MM.1S (cell line): ENCODE results near the gene FDX2.

Experiments used
- DNase-seq: peaks from one replicate; pipeline ENCODE4 v3.0.0-alpha.2; 2015
- H2AFZ ChIP-seq: fragments of 300-600 bp; sonication (generic); 2 replicates; pipeline ENCODE4 v1.6.0; 2016; ENCODE audit warnings: antibody characterized with exemption, low read length
- H3F3A ChIP-seq: fragments of 300-600 bp; sonication (generic); 2 replicates; pipeline ENCODE4 v1.6.1; 2016; ENCODE audit warnings: mild to moderate bottlenecking, antibody characterized with exemption, low read length, moderate library complexity, mixed read lengths; ENCODE audit not compliant: insufficient read depth
- H3K27ac ChIP-seq: fragments of 300-600 bp; sonication (generic); 2 replicates; pipeline ENCODE4 v1.5.1; 2016; ENCODE audit warnings: mild to moderate bottlenecking, low read length
- H3K27me3 ChIP-seq: fragments of 300-600 bp; sonication (generic); replicated peaks from 2 replicates; pipeline ENCODE4 v1.6.0; 2016; ENCODE audit warnings: low read length; ENCODE audit not compliant: insufficient read depth
- H3K36me3 ChIP-seq: fragments of 300-600 bp; sonication (generic); replicated peaks from 2 replicates; pipeline ENCODE4 v1.6.1; 2016; ENCODE audit warnings: mild to moderate bottlenecking, low read length, mixed read lengths; ENCODE audit not compliant: insufficient read depth
- H3K4me1 ChIP-seq: fragments of 300-600 bp; sonication (generic); 2 replicates; pipeline ENCODE4 v1.6.1; 2016; ENCODE audit warnings: low read length, mixed read lengths
- H3K4me2 ChIP-seq: fragments of 300-600 bp; sonication (generic); 2 replicates; pipeline ENCODE4 v1.6.0; 2016; ENCODE audit warnings: low read depth, low read length
- H3K4me3 ChIP-seq: fragments of 300-600 bp; sonication (generic); 2 replicates; pipeline ENCODE4 v1.5.1; 2016; ENCODE audit warnings: low read length, mixed read lengths
- H3K79me2 ChIP-seq: fragments of 300-600 bp; sonication (generic); 2 replicates; pipeline ENCODE4 v1.6.1; 2016; ENCODE audit warnings: mixed run types, low read length, mixed read lengths
- H3K9ac ChIP-seq: fragments of 300-600 bp; sonication (generic); 2 replicates; pipeline ENCODE4 v1.6.1; 2016; ENCODE audit warnings: low read length, mixed read lengths
- H3K9me2 ChIP-seq: fragments of 300-600 bp; sonication (generic); replicated peaks from 2 replicates; pipeline ENCODE4 v1.6.1; 2016; ENCODE audit warnings: mild to moderate bottlenecking, low read length, mixed read lengths; ENCODE audit not compliant: insufficient read depth
- H3K9me3 ChIP-seq: fragments of 300-600 bp; sonication (generic); replicated peaks from 2 replicates; pipeline ENCODE4 v1.6.1; 2016; ENCODE audit warnings: mild to moderate bottlenecking, low read length, mixed read lengths; ENCODE audit not compliant: insufficient read depth
- H4K20me1 ChIP-seq: fragments of 300-600 bp; sonication (generic); 2 replicates; pipeline ENCODE4 v1.6.1; 2016; ENCODE audit warnings: mild to moderate bottlenecking, low read length, moderate library complexity, mixed read lengths; ENCODE audit not compliant: insufficient read depth
- EZH2 ChIP-seq: fragments of 300-600 bp; sonication (generic); optimal IDR thresholded peaks from 2 replicates; pipeline ENCODE3; 2017; ENCODE audit warnings: low read depth, mild to moderate bottlenecking, antibody characterized with exemption, low read length, mixed read lengths
- EZH2phosphoT487 ChIP-seq: fragments of 300-600 bp; sonication (generic); IDR thresholded peaks from 2 replicates; pipeline ENCODE4 v1.6.1; 2018; ENCODE audit warnings: antibody characterized with exemption, low read length
- TF ChIP-seq, protein P1 (sequence below): fragments of 300-600 bp; sonication (generic); IDR thresholded peaks from 2 replicates; pipeline ENCODE4 v1.5.1; 2016; ENCODE audit warnings: antibody characterized with exemption, low read length, mixed read lengths

The FDX2 gene

DNA sequence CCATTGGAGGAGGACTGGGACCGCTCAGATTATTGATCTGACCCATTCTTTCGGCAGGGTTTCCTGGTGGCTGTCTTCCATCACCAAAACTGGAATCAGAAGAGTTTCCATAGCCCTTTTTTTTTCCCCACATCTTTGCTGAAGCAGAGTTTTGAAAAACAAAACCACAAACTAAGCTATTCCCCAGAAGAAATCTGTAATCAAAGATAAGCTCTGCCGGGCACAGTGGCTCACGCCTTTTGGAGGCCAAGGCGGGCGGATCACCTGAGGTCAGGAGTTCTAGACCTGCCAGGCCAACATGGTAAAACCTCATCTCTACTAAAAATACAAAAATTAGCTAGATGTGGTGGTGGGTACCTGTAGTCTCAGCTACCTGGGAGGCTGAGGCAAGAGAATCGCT, 49.1 kb downstream of the FDX2 start:
- Histone ChIP-seq H2AFZ (no peak overlapping the region), H3K27ac (no peak overlapping the region), H3K79me2 (0 out of 2 replicates have a peak, but pooled peaks cover 2% of the 10 kb centered on the region), H4K20me1 (no peaks in the 10 kb centered on the region), H3K4me3 (no peak overlapping the region), H3K9me3 (no peaks in the 10 kb centered on the region), H3K9ac (no peak overlapping the region), H3K36me3 (no peaks in the 10 kb centered on the region), H3K27me3 (no peaks in the 10 kb centered on the region), H3K4me1 (0 out of 2 replicates have a peak, but pooled peaks cover 13% of the 10 kb centered on the region), H3K4me2 (no peak overlapping the region), H3K9me2 (no peaks in the 10 kb centered on the region), H3F3A (no peaks in the 10 kb centered on the region)
- DNase-seq = no peak
- TF ChIP-seq EZH2 = no peak
- TF ChIP-seq, protein P1, sequence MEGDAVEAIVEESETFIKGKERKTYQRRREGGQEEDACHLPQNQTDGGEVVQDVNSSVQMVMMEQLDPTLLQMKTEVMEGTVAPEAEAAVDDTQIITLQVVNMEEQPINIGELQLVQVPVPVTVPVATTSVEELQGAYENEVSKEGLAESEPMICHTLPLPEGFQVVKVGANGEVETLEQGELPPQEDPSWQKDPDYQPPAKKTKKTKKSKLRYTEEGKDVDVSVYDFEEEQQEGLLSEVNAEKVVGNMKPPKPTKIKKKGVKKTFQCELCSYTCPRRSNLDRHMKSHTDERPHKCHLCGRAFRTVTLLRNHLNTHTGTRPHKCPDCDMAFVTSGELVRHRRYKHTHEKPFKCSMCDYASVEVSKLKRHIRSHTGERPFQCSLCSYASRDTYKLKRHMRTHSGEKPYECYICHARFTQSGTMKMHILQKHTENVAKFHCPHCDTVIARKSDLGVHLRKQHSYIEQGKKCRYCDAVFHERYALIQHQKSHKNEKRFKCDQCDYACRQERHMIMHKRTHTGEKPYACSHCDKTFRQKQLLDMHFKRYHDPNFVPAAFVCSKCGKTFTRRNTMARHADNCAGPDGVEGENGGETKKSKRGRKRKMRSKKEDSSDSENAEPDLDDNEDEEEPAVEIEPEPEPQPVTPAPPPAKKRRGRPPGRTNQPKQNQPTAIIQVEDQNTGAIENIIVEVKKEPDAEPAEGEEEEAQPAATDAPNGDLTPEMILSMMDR = no peak
- TF ChIP-seq EZH2phosphoT487 = no peak

DNA sequence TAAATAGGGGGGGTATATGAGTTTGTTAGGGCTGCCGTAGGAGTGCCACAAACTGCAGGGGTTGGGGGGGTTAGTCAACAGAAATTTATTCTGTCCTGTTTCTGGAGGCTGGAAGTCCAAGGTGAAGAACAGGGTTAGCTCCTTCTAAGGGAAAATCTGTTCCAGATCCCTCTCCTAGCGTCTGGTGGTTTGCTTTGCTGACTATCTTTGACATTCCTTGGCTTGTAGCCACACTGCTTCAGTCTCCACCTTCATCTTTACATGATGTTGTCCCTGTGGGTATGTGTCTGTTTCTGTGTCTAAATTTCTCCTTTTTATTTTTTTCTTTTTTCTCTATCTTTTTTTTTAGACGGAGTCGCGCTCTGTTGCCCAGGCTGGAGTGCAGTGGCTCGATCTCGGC, 53.0 kb downstream of the FDX2 start:
- Histone ChIP-seq H3K79me2 (no peaks in the 10 kb centered on the region), H3K27ac (no peak overlapping the region), H3K36me3 (no peaks in the 10 kb centered on the region), H3K4me2 (no peak overlapping the region), H2AFZ (no peak overlapping the region), H3F3A (no peaks in the 10 kb centered on the region), H3K4me1 (no peaks in the 10 kb centered on the region), H3K9me2 (no peaks in the 10 kb centered on the region), H3K27me3 (no peaks in the 10 kb centered on the region), H3K9ac (no peak overlapping the region), H3K4me3 (no peak overlapping the region), H3K9me3 (no peaks in the 10 kb centered on the region), H4K20me1 (no peaks in the 10 kb centered on the region)
- TF ChIP-seq EZH2 = no peak
- TF ChIP-seq EZH2phosphoT487 = no peak
- TF ChIP-seq, protein P1 = no peak
- no peak for DNase-seq

DNA sequence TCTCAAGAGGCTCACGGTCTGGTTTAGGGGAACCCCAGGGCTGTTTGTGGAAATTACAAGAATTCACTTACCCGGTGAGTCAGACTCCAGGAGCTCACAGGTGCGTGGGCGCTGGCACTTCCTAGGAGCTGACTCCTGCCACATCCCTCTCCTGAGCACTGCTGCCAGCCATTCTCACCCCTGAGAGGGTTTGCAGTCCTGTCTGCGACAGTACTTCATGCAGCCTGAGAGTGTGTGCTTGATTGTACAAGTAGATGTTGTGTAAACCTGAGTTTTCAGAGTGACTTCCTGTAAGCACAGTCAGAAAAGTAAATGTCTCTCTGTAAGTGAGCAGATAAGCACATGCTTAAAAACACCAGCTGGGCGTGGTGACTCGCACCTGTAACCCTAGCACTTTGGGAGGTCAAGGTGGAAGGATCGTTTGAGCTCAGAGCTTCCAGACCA, 55.7 kb downstream of the FDX2 start:
- H3K4me2 ChIP-seq = no peak overlapping the region
- DNase-seq = no peak
- no peaks in the 10 kb centered on the region for H3F3A ChIP-seq

More for the DNA sequence above, 55.7 kb downstream of the FDX2 start:
- no peaks in the 10 kb centered on the region for H3K27me3 ChIP-seq
- H4K20me1 ChIP-seq = no peaks in the 10 kb centered on the region
- peaks cover 3% of the 10 kb centered on the region; the same call in 1 of the 2 replicates for H3K79me2 ChIP-seq
- no peaks in the 10 kb centered on the region; the same call in 1 of the 2 replicates for H3K36me3 ChIP-seq
- no peak overlapping the region for H3K27ac ChIP-seq
- no peak overlapping the region for H3K9ac ChIP-seq
- no peak overlapping the region for H3K4me3 ChIP-seq
- H3K9me2 ChIP-seq = no peaks in the 10 kb centered on the region
- no peaks in the 10 kb centered on the region for H3K9me3 ChIP-seq
- no peak for TF ChIP-seq EZH2
- TF ChIP-seq, protein P1 = no peak
- TF ChIP-seq EZH2phosphoT487 = no peak
- no peak overlapping the region for H2AFZ ChIP-seq
- H3K4me1 ChIP-seq = no peaks in the 10 kb centered on the region
